AG09319 (cell line): ENCODE results near the gene TNFSF12.

Experiments used
- DNase-seq: peaks from one replicate; pipeline ENCODE4 v3.0.0-alpha.2; 2010; ENCODE audit warnings: low read depth; ENCODE audit errors: extremely low read depth
- TF ChIP-seq, protein P1 (sequence below): IDR thresholded peaks from 2 replicates; pipeline ENCODE4 v1.5.1; 2011; ENCODE audit warnings: low read depth, mild to moderate bottlenecking, inconsistent platforms, low read length, moderate library complexity

TNFSF12 gene, protein sequence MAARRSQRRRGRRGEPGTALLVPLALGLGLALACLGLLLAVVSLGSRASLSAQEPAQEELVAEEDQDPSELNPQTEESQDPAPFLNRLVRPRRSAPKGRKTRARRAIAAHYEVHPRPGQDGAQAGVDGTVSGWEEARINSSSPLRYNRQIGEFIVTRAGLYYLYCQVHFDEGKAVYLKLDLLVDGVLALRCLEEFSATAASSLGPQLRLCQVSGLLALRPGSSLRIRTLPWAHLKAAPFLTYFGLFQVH

DNA sequence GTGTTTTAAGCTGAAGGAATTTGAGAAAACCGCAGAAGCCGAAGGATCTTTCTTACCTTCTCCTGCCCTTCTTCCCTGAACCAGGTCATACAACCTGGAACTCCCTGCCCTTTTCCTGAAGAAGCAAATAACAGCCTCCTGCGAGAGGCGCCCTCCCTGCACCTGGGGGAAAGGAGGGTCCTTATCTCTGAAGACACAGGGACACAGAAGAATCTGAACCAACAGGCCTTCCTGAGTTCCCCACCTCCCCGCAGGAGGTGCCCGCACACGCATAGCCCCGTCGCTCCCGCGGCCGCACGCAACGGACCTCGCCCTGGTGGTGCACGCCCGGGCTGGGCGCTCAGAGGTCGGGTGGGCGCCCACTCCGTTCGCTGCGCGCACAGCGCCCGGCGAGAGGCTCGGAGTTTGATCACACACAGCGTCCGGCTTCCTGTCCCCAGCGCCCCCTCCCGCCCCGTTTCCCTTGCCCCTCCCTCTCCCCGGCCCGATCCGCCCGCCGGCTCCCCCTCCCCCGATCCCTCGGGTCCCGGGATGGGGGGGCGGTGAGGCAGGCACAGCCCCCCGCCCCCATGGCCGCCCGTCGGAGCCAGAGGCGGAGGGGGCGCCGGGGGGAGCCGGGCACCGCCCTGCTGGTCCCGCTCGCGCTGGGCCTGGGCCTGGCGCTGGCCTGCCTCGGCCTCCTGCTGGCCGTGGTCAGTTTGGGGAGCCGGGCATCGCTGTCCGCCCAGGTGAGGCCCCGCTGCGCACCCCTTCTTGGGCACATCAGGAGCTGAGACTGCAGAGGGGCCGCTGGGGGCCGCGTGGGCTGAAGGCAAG, at the start of gene TNFSF12:
TNFSF12 (plus strand) TSS at position 474 of the 816 bp plus-strand sequence; CDS start at position 570, 96 bp downstream.
- DNase-seq = no peak
- TF ChIP-seq, protein P1, sequence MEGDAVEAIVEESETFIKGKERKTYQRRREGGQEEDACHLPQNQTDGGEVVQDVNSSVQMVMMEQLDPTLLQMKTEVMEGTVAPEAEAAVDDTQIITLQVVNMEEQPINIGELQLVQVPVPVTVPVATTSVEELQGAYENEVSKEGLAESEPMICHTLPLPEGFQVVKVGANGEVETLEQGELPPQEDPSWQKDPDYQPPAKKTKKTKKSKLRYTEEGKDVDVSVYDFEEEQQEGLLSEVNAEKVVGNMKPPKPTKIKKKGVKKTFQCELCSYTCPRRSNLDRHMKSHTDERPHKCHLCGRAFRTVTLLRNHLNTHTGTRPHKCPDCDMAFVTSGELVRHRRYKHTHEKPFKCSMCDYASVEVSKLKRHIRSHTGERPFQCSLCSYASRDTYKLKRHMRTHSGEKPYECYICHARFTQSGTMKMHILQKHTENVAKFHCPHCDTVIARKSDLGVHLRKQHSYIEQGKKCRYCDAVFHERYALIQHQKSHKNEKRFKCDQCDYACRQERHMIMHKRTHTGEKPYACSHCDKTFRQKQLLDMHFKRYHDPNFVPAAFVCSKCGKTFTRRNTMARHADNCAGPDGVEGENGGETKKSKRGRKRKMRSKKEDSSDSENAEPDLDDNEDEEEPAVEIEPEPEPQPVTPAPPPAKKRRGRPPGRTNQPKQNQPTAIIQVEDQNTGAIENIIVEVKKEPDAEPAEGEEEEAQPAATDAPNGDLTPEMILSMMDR = peak; percentile 22

DNA sequence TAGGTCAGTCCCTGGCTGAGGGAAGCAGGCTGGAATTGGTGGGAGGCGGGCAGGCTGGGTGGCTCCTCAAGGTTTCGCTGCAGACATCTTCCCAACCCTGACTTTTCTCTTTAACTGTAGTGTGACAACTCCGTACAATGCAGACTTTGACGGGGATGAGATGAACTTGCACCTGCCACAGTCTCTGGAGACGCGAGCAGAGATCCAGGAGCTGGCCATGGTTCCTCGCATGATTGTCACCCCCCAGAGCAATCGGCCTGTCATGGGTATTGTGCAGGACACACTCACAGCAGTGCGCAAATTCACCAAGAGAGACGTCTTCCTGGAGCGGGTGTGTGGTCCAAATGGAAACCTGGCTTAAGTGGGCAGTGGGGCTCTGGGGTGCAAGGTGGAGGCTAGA, 49.7 kb upstream of the TNFSF12 start:
- no peak for DNase-seq
- TF ChIP-seq, protein P1 = no peak

DNA sequence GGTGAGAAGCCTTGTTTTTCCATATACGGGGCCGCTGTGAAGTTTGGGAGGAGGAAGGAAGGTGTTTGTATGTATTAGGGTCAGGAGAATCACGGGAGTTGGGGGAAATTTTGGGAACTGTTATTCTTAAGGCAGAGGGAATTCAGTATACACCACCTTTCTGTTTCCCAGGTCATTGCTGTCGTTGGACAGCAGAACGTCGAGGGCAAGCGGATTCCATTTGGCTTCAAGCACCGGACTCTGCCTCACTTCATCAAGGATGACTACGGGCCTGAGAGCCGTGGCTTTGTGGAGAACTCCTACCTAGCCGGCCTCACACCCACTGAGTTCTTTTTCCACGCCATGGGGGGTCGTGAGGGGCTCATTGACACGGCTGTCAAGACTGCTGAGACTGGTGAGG, 47.1 kb upstream of the TNFSF12 start:
- TF ChIP-seq, protein P1 = no peak
- no peak for DNase-seq

DNA sequence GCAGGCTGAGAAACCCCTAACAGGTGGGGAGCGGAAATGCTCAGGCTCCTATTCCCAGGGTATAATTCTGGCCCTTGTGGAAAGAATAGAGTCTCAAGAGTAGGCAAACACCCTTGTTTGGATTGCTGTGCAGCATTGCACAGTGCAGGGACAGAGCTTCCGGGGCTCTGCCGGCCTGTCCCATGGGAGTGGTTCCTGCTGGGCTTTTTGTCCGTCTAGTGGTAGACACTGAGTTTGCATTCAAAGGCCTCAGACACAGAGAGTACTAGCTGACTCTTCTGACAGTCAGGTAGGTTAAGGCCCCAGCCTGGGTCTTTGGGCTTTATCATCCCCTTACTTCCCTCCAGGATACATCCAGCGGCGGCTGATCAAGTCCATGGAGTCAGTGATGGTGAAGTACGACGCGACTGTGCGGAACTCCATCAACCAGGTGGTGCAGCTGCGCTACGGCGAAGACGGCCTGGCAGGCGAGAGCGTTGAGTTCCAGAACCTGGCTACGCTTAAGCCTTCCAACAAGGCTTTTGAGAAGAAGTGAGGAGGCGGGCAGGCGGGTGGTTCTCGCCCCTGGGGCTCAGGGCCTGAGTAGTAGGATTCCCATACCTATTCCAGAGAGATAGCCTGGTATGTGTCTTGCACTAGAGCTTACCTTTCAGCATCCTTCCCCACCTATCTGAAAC, 46.5 kb upstream of the TNFSF12 start:
- DNase-seq = no peak
- TF ChIP-seq, protein P1 = no peak

DNA sequence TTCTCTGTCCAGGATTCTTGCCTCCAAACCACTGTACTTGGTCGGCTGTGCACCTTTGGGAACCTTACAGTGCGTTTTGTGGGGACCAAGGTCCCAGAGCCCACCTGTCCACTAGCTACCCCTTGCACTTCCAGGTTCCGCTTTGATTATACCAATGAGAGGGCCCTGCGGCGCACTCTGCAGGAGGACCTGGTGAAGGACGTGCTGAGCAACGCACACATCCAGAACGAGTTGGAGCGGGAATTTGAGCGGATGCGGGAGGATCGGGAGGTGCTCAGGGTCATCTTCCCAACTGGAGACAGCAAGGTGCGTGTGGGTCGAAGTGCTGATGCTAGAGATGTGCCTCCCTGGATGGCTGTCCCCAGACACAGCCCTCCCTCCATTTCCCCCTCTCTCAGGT, 45.9 kb upstream of the TNFSF12 start:
- TF ChIP-seq, protein P1 = no peak
- no peak for DNase-seq

DNA sequence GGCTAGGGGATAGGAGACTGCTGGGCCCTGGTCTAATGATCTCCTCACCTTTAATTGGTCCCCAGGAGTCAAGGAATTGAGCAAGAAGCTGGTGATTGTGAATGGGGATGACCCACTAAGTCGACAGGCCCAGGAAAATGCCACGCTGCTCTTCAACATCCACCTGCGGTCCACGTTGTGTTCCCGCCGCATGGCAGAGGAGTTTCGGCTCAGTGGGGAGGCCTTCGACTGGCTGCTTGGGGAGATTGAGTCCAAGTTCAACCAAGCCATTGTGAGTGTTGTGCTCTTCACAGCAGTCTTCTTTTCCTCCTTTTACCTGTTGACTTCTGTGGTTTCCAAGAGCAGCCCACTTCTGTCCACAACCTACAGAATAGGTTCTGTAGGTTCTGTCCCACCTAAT, 45.3 kb upstream of the TNFSF12 start:
- TF ChIP-seq, protein P1 = no peak
- DNase-seq = no peak

DNA sequence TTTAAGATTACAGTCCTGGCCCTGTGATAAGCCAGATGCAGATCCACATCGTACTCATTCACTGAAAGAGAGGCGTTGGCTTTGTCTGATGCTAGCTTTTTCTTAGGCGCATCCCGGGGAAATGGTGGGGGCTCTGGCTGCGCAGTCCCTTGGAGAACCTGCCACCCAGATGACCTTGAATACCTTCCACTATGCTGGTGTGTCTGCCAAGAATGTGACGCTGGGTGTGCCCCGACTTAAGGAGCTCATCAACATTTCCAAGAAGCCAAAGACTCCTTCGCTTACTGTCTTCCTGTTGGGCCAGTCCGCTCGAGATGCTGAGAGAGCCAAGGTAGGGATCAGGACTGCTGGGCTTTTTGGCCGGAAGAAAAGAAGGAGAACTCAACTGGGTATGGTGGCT, 40.7 kb upstream of the TNFSF12 start:
- TF ChIP-seq, protein P1 = no peak
- DNase-seq = no peak
